ENCODE data around the gene USP26. TPM values are rescaled to one million over a fixed set of nuclear protein-coding genes. Genes with fewer than 3 reads are reported as not detected.

USP26 gene
- polyA plus RNA-seq, 1 donor: not detected

Other genes with a start within 250 kb of the USP26 start
- gene HS6ST2, start 138.5 kb downstream of the USP26 start, polyA plus RNA-seq: 0.97 TPM
- not detected for gene TFDP3, start 121.2 kb upstream of the USP26 start, polyA plus RNA-seq

Measured in large intestine (tissue), 1 donor.